GM21528 (cell line): ENCODE data around the gene NCLN.
"Not testable (repeated sequence)": the region's sequence is repeated elsewhere in the genome, so short reads cannot be mapped to it uniquely, and the experiment has no call there.

Source experiments
- ATAC-seq: cut with Tn5 transposase; IDR thresholded peaks from one replicate; pipeline ENCODE4 v1.9.1; 2021; ENCODE audit warnings: mild to moderate bottlenecking, moderate library complexity; ENCODE audit not compliant: unreplicated experiment, low FRiP score

Gene NCLN

GRCh38 chr19:3196064-3196932 is 10.6 kb downstream of the NCLN start:
- no peak for ATAC-seq

DNA sequence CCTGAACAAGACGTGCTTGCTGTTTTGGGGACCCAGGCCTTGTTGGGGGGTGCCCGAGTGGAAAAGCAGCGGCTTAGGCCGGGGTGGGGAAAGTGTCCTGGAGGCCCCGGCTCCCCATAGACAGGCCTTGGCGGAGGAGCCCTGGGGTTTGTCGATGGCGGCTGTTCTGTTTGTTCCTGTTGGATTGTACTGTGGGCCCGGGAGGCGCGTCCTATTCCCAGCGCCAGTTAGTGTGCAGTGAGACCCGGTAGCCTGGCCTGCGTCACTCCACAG is 11.1 kb downstream of the NCLN start:
- no peak for ATAC-seq

- ATAC-seq, result no peak
Observed at GRCh38 chr19:3198901-3199700, 13.4 kb downstream of the NCLN start.

- ATAC-seq, result no peak
Observed at GRCh38 chr19:3201072-3201700, 15.5 kb downstream of the NCLN start.

- ATAC-seq, result no peak
Observed at GRCh38 chr19:3201911-3202310, 16.2 kb downstream of the NCLN start.

DNA sequence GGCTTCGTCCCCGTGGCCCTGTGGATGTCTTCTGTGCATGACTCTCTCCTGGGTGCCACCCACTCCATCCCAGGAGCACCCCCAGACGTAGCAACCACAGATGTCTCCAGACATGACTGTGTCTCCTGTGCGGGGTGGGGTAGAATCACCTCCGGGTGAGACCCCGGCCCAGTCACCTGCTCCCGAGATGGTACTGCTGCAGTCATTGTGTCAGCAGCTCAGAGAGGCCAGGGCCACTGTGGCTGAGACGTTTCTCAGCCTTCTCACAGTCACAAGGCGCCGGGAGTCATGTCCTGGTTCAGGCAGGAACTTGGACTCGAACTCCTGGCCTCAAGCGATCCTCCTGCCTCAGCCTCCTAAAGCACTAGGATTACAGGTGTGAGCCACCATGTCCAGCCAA is 16.6 kb downstream of the NCLN start:
- ATAC-seq, result no peak

- ATAC-seq, result not testable (repeated sequence)
Observed at GRCh38 chr19:3202895-3203294, 17.2 kb downstream of the NCLN start.

- no peak for ATAC-seq
Observed at GRCh38 chr19:3203805-3204645, 18.3 kb downstream of the NCLN start.

DNA sequence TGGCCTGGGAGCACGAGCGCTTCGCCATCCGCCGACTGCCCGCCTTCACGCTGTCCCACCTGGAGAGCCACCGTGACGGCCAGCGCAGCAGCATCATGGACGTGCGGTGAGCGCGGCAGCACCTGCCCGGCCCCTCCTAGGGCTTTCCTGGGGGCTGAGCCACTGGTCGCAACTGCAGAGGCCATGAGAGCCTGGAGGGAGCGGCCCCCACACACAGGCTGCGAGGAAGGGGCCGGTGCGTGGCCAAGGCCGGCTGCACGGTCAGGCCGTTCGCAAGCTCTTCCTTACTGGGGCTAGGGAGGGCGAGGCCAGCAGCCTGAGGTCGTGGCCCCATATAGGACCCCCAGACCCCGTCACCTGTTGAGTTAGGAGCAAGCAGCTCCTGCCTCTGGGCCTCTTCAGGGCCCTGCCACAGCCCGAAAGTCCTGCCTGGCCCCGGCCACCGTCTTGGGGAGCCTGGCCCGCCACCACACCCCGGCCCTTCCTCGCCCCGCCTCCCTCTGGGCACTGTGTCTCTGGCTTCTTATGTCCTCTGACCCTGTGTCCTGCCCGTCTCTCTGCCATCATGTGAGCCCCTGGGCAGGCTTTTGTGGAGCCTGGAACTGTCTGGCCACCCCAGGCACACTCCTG is 19.0 kb downstream of the NCLN start:
- ATAC-seq, result no peak

GRCh38 chr19:3206216-3206953 is 20.7 kb downstream of the NCLN start:
- no peak for ATAC-seq

DNA sequence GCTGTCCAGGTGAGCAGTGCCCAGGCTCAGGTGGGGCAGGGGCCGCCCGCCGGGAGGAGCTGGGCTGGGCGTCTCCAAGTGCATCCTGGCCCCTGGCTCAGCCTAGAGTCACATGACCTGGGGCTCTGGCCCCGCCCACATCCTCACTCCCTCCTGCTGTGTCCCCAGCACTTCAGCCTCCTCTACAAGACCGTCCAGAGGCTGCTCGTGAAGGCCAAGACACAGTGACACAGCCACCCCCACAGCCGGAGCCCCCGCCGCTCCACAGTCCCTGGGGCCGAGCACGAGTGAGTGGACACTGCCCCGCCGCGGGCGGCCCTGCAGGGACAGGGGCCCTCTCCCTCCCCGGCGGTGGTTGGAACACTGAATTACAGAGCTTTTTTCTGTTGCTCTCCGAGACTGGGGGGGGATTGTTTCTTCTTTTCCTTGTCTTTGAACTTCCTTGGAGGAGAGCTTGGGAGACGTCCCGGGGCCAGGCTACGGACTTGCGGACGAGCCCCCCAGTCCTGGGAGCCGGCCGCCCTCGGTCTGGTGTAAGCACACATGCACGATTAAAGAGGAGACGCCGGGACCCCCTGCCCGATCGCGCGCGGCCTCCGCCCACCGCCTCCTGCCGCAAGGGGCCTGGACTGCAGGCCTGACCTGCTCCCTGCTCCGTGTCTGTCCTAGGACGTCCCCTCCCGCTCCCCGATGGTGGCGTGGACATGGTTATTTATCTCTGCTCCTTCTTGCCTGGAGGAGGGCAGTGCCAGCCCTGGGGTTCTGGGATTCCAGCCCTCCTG is 21.9 kb downstream of the NCLN start:
- ATAC-seq, result no peak

DNA sequence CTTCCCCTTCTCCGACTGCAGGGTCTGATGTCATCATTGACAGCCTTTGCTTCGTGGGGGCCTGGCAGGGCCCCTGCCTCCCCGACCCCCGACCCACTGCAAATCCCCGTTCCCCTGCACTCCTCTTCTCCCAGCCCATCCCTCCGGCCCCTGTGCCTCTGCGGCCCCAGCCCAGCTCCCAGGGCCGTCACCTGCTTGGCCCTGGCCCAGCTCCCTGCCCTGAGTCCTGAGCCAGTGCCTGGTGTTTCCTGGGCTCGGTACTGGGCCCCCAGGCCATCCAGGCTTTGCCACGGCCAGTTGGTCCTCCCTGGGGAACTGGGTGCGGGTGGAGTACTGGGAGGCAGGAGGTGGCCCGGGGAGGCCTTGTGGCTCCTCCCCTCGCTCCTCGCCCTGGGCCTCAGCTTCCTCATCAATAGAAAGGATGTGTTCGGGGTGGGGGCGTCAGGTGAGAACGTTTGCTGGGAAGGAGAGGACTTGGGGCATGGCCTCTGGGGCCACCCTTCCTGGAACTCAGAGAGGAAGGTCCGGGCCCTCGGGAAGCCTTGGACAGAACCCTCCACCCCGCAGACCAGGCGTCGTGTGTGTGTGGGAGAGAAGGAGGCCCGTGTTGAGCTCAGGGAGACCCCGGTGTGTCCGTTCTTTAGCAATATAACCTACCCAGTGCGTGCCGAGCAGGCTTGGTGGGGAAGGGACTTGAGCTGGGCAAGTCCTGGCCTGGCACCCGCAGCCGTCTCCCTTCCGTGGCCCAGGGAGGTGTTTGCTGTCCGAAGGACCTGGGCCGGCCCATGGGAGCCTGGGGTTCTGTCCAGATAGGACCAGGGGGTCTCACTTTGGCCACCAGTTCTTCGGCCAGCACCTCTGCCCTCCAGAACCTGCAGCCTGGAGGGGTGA is 22.8 kb downstream of the NCLN start:
- no peak for ATAC-seq

DNA sequence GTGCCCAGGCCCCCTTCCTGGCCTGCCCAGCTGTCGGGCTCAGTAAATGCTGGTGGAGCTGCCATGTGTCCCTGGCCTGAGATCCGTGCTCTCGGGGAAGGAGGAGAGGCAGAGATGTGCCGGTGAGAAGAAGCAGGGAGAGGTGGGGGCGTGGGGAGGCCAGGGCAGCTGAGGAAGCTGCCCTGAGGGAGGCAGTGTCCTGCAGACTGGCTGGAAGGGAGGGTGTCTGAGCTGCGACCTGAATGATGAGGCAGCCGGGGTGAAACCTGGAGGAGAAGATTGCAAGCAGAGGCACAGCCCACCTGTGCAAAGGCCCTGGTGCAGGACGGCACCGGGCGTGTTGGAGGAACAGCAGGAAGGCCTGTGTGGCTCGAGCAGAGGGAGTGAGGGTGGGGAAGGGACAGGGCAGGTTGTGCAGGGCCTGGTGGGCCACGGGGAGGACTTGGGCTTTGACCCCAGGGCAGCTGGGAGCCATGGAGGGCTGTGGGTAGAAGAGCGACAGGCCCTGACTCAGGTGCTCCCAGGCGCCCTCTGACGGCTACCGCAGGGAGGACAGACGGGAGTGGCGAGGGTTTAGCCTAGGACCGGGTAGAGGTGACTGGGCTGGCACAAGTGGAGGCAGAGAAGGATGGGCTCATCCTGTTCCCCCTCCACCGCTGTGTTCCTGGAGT is 24.8 kb downstream of the NCLN start:
- ATAC-seq, result no peak

- ATAC-seq, result no peak
Observed at GRCh38 chr19:3211191-3211590, 25.5 kb downstream of the NCLN start.

- ATAC-seq, result no peak
Observed at GRCh38 chr19:3213159-3213558, 27.4 kb downstream of the NCLN start.

GRCh38 chr19:3216874-3217273 is 31.1 kb downstream of the NCLN start:
- no peak for ATAC-seq

DNA sequence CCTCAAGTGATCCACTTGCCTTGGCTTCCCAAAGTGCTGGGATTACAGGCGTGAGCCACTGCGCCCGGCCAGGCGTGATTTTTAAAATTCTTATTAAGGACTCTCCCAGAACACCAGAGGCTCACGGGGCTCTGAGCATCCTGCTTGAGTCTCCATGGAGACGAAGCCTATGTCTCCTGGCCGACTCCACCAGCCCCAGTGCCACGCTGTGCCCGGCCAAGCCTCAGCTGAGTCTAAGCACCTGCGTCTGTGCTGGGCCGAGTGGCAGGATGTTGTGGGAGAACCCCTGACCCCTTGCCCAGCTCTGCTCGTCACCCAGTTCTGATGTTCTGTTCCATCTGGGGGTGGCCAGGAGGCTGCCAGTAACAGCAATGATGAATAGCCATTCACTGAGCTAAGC is 34.8 kb downstream of the NCLN start:
- no peak for ATAC-seq
